Vagina (tissue), 2 donors: Measurements from ENCODE around the gene SLTM. TPM values are rescaled to one million over a fixed set of nuclear protein-coding genes. Genes with fewer than 3 reads are reported as not detected.

Experiments
- DNase-seq, 2 donors: peaks; one replicate each; pipeline ENCODE4 v3.0.0-alpha.2; 2017; ENCODE audit errors: extremely low spot score in 2 of 2
- H3K27ac ChIP-seq: fragments of 200-600 bp; sonication (generic); one replicate; pipeline ENCODE4 v1.5.1; 2019
- H3K27me3 ChIP-seq: fragments of 200-600 bp; sonication (generic); one replicate; pipeline ENCODE4 v1.5.1; 2019
- H3K36me3 ChIP-seq, 2 donors: fragments of 200-600 bp; sonication (generic); one replicate each; pipeline ENCODE4 v1.5.1; 2017 to 2019
- H3K4me1 ChIP-seq: fragments of 200-600 bp; sonication (generic); one replicate; pipeline ENCODE4 v1.5.1; 2019
- H3K4me3 ChIP-seq, 2 donors: fragments of 200-600 bp; sonication (generic); 1 replicate in 1 of 2; 2 replicates in 1 of 2; pipeline ENCODE4 v1.5.1; 2016 to 2019
- H3K9me3 ChIP-seq: fragments of 200-600 bp; sonication (generic); one replicate; pipeline ENCODE4 v1.5.1; 2019
- CTCF ChIP-seq, 3 experiments: fragments of 450-650 bp in 2 of 3; fragments of 200-600 bp in 1 of 3; sonication (generic) in 1 of 3; IDR thresholded peaks; one replicate each; pipeline ENCODE4 v1.5.1; 2017 to 2019; ENCODE audit warnings: antibody characterized with exemption in 3 of 3, mild to moderate bottlenecking in 2 of 3, moderate library complexity in 2 of 3
- POLR2A ChIP-seq, 2 donors: fragments of 450-650 bp; IDR thresholded peaks; one replicate each; pipeline ENCODE4 v1.6.1; 2017; ENCODE audit warnings: antibody characterized with exemption in 2 of 2, mild to moderate bottlenecking in 2 of 2, moderate library complexity in 2 of 2
- POLR2AphosphoS5 ChIP-seq, 2 donors: sonication (generic); formaldehyde crosslinking; IDR thresholded peaks; one replicate each; pipeline ENCODE4 v1.9.0; 2017; ENCODE audit warnings: antibody characterized with exemption in 2 of 2, mild to moderate bottlenecking in 2 of 2, low read depth in 1 of 2; ENCODE audit not compliant: insufficient read depth in 1 of 2
- intact Hi-C: fragments of 100-400 bp; cut with DNase I; formaldehyde crosslinking; loops from one replicate; pipeline ENCODE4 v1.15.1; 2023
- total RNA-seq: library from RNA; depleted of rRNA; stranded (reverse); fragments of >200 nt; gene quantifications from one replicate; pipeline ENCODE4 v1.2.3, GENCODE V29; 2016

The SLTM gene
- 76.9 TPM for total RNA-seq

GRCh38 chr15:58933281-58934113 lies at the start of gene SLTM:
Gene SLTM (minus strand): TSS chr15:58933679. CDS start chr15:58933565, 114 bp downstream.
- peak in 1 of 2 donors; percentile 95 for DNase-seq
- Histone ChIP-seq H3K36me3 (no peaks in the 10 kb centered on the region), H3K27me3 (no peaks in the 10 kb centered on the region), H3K9me3 (no peaks in the 10 kb centered on the region), H3K4me3 (peak within 1 kb of the TSS; percentile 58 to 70), H3K27ac (peak within 1 kb of the TSS; percentile 98), H3K4me1 (peaks cover 29% of the 10 kb centered on the region)
- intact Hi-C loops, result loop anchor here (5.0 kb wide), 1 partner anchor 2001 kb away; no protein-coding TSS in a partner anchor
- TF ChIP-seq CTCF (IDR thresholded peaks at IDR 0.05) (peak in 1 of 3 experiments; percentile 18), POLR2AphosphoS5 (IDR thresholded peaks at IDR 0.05; ENCODE audit: insufficient read depth in 1 of 2, low read depth in 1 of 2) (peak in 1 of 2 donors; percentile 91), POLR2A (IDR thresholded peaks at IDR 0.05) (peak in 1 of 2 donors; percentile 92)

DNA sequence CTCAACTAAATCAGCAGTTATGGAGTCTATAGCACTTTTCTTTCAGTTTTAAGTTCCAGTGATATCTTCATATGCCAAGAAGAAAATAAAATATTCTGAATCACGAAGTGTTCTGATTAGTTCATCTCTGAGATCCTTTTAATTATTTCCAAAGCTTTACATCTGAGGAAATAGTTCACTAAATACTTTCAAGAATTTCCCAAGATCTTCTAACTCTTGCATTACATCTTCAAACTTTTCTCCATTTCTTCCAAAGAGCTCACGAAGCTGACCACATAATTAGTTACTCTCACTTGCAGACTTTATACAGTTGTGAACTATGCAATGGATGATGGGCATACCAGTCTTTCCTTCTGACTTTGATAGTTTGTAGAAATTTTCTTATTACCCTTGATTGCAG lies 49.8 kb upstream of the SLTM start:
- H3K36me3 ChIP-seq, result no peaks in the 10 kb centered on the region
- H3K27ac ChIP-seq, result no peak overlapping the region
- peaks cover 10% of the 10 kb centered on the region for H3K4me1 ChIP-seq
- no peak for DNase-seq
- TF ChIP-seq POLR2A (IDR thresholded peaks at IDR 0.05) (no peak), CTCF (IDR thresholded peaks at IDR 0.05) (no peak)
- intact Hi-C loops, result no loop called here
- H3K4me3 ChIP-seq, result no peak overlapping the region
- no peaks in the 10 kb centered on the region for H3K9me3 ChIP-seq
- no peaks in the 10 kb centered on the region for H3K27me3 ChIP-seq

- no peaks in the 10 kb centered on the region for H3K9me3 ChIP-seq
- no peaks in the 10 kb centered on the region for H3K27me3 ChIP-seq
- no peak for DNase-seq
- TF ChIP-seq POLR2A (IDR thresholded peaks at IDR 0.05) (no peak), POLR2AphosphoS5 (IDR thresholded peaks at IDR 0.05; ENCODE audit: insufficient read depth in 1 of 2, low read depth in 1 of 2) (no peak), CTCF (IDR thresholded peaks at IDR 0.05) (no peak)
- no peaks in the 10 kb centered on the region for H3K36me3 ChIP-seq
- intact Hi-C loops, result no loop called here
- H3K27ac ChIP-seq, result no peak overlapping the region
- peaks cover 8% of the 10 kb centered on the region for H3K4me1 ChIP-seq
- H3K4me3 ChIP-seq, result no peak overlapping the region
Observed at GRCh38 chr15:58981808-58982475, 48.5 kb upstream of the SLTM start.

DNA sequence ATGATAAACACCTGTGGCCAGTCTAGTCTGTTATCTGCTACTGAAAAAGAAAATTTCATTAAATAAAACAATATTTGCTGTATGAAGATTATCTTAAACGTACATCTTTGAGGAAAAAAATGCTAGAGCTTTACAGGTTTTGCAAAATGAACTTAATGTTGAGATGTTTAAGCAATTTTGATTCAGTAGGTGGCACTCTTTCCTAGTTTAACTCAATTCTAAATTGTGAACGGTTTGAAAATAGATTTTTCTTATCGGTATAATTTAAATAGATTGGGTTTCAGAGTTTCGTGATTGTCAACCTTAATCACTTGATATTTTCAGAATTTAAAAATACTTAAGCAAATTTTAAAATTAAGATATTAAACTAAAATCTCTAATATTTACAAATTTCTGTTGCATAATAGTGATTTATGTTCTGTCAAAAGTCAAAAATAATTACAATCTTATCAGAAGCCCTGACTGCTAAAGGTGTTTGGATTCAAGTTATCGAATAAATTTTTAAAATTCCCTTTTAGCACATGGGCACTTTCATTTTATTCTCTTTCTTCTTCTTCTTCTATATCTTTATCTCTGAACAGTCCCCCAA lies 47.0 kb upstream of the SLTM start:
- TF ChIP-seq POLR2AphosphoS5 (IDR thresholded peaks at IDR 0.05; ENCODE audit: insufficient read depth in 1 of 2, low read depth in 1 of 2) (no peak), CTCF (IDR thresholded peaks at IDR 0.05) (peak; percentile 36 to 70 (median 47))
- no peak overlapping the region for H3K4me3 ChIP-seq
- H3K4me1 ChIP-seq, result peaks cover 4% of the 10 kb centered on the region
- DNase-seq, result no peak
- H3K27ac ChIP-seq, result no peak overlapping the region
- no peaks in the 10 kb centered on the region for H3K27me3 ChIP-seq
- H3K36me3 ChIP-seq, result no peaks in the 10 kb centered on the region
- intact Hi-C loops, result no loop called here
- no peaks in the 10 kb centered on the region for H3K9me3 ChIP-seq
